Thyroid gland (tissue), 4 donors: ENCODE results near the gene MAPK11. TPM values are rescaled to one million over a fixed set of nuclear protein-coding genes. Genes with fewer than 3 reads are reported as not detected.

Source experiments
- DNase-seq, 2 donors: peaks; one replicate each; pipeline ENCODE4 v3.0.0-alpha.2; 2019
- H3K27ac ChIP-seq, 3 donors: fragments of 200-600 bp; sonication (generic); 1 replicate in 2 of 3; 2 replicates in 1 of 3; pipeline ENCODE4 v1.5.1; 2016 to 2019; ENCODE audit warnings: mild to moderate bottlenecking in 1 of 3, moderate library complexity in 1 of 3
- H3K27me3 ChIP-seq: fragments of 200-600 bp; sonication (generic); one replicate; pipeline ENCODE4 v1.5.1; 2019
- H3K36me3 ChIP-seq, 2 donors: fragments of 200-600 bp; sonication (generic); one replicate each; pipeline ENCODE4 v1.5.1; 2016 to 2019
- H3K4me1 ChIP-seq, 2 donors: fragments of 200-600 bp; sonication (generic); one replicate each; pipeline ENCODE4 v1.5.1; 2017 to 2019
- H3K4me3 ChIP-seq, 3 donors: fragments of 200-600 bp; sonication (generic); replicated peaks in 1 of 3; 1 replicate in 2 of 3; 2 replicates in 1 of 3; pipeline ENCODE4 v1.5.1; 2016; ENCODE audit warnings: mild to moderate bottlenecking in 1 of 3
- H3K9me3 ChIP-seq: fragments of 200-600 bp; sonication (generic); one replicate; pipeline ENCODE4 v1.5.1; 2017
- POLR2A ChIP-seq, 2 donors: fragments of 450-650 bp; IDR thresholded peaks; one replicate each; pipeline ENCODE4 v1.6.1; 2017; ENCODE audit warnings: antibody characterized with exemption in 2 of 2, mild to moderate bottlenecking in 2 of 2, moderate library complexity in 1 of 2
- WGBS, 2 donors: methylation state at CpG; one replicate each; pipeline ENCODE4 v1.1.5; 2017; 5-methylcytosine and 5-hydroxymethylcytosine counted together
- intact Hi-C: fragments of 100-400 bp; cut with DNase I; formaldehyde crosslinking; loops from one replicate; pipeline ENCODE4 v1.15.1; 2023
- total RNA-seq, 4 donors: library from RNA; depleted of rRNA; stranded (reverse); fragments of >200 nt; gene quantifications; one replicate each; pipeline ENCODE4 v1.2.3, GENCODE V29; 2016
- TF ChIP-seq, protein P1 (sequence below), 6 experiments: fragments of 200-600 bp in 3 of 6; fragments of 450-650 bp in 3 of 6; sonication (generic) in 3 of 6; IDR thresholded peaks; one replicate each; pipeline ENCODE4 v1.5.1; 2016 to 2019; ENCODE audit warnings: antibody characterized with exemption in 6 of 6, mild to moderate bottlenecking in 2 of 6, inconsistent platforms in 1 of 6, moderate library complexity in 1 of 6

MAPK11 gene
- total RNA-seq, 4 donors from 2014 or later = 2.8 to 4.7 (median 4.0) TPM

DNA sequence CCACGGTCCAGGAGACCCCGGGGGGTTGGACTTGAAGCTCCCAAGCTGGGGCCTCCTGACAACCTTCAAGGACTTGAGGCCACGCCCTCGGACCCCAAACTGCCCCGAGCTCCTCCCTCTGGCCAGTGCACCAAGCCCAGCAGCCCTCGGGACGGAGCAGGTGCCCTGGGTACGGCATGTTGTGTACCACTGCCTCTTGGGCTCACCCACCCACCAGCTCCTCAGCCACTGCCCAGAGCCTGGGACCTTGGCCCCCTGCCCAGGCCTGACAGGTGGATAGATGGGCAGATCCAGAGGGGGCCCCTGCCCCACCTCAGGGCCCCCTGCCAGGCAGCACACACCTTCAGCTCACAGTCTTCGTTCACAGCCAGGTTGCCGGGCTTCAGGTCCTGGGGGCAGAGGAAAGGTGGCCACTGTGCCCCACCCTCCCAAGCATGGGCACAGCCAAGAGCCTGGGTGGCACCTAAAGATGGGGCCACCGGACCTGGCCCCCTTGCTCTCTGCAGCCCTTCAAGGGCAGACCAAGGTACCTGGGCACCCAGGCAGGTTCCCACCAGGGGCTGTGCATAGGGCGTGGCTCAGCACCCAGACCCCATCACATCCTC is 13.8 kb downstream of the MAPK11 start:
- WGBS, 2 donors = 78 to 89% methylated on average over 9 of the region's 12 CpGs
- no peaks in the 10 kb centered on the region for H3K9me3 ChIP-seq
- no peak for DNase-seq
- H3K27me3 ChIP-seq = no peaks in the 10 kb centered on the region
- no peaks in the 10 kb centered on the region for H3K36me3 ChIP-seq
- intact Hi-C loops = loop anchor here (10.0 kb wide), 1 partner anchor 348 kb away; the partner anchor contains the start of gene MAPK8IP2
- no peak overlapping the region for H3K27ac ChIP-seq
- H3K4me3 ChIP-seq = no peak overlapping the region
- H3K4me1 ChIP-seq = peaks cover 5 to 13% of the 10 kb centered on the region in 2 donors
- TF ChIP-seq, protein P1, sequence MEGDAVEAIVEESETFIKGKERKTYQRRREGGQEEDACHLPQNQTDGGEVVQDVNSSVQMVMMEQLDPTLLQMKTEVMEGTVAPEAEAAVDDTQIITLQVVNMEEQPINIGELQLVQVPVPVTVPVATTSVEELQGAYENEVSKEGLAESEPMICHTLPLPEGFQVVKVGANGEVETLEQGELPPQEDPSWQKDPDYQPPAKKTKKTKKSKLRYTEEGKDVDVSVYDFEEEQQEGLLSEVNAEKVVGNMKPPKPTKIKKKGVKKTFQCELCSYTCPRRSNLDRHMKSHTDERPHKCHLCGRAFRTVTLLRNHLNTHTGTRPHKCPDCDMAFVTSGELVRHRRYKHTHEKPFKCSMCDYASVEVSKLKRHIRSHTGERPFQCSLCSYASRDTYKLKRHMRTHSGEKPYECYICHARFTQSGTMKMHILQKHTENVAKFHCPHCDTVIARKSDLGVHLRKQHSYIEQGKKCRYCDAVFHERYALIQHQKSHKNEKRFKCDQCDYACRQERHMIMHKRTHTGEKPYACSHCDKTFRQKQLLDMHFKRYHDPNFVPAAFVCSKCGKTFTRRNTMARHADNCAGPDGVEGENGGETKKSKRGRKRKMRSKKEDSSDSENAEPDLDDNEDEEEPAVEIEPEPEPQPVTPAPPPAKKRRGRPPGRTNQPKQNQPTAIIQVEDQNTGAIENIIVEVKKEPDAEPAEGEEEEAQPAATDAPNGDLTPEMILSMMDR (IDR thresholded peaks at IDR 0.05) = no peak

DNA sequence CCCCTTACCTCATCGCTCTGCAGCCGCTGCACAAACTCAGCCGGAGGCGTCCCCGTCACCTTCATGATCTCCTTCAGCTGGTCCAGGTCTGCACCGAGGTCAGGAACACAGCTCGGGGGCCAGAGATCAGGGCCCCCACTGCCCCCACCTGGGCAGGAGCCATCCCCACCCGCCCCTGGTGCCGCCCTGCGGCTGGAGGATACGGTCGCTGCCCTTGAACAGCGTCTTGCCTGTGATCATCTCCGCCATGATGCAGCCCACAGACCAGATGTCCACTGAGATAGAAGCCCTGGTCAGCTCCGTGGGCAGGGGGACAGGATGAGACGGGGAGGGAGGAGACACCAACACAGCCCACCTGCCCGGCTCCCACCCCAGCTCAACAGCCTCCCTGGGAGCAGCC is 14.6 kb downstream of the MAPK11 start:
- no peak overlapping the region for H3K27ac ChIP-seq
- H3K9me3 ChIP-seq = no peaks in the 10 kb centered on the region
- 91% methylated on average over 12 to 16 of the region's 17 CpGs for WGBS, 2 donors
- no peaks in the 10 kb centered on the region for H3K27me3 ChIP-seq
- peaks cover 2 to 13% of the 10 kb centered on the region in 2 donors for H3K4me1 ChIP-seq
- no peaks in the 10 kb centered on the region for H3K36me3 ChIP-seq
- intact Hi-C loops = loop anchor here (10.0 kb wide), 1 partner anchor 349 kb away; the partner anchor contains the start of gene MAPK8IP2
- TF ChIP-seq, protein P1 (IDR thresholded peaks at IDR 0.05) = no peak
- H3K4me3 ChIP-seq = no peak overlapping the region
- no peak for DNase-seq

DNA sequence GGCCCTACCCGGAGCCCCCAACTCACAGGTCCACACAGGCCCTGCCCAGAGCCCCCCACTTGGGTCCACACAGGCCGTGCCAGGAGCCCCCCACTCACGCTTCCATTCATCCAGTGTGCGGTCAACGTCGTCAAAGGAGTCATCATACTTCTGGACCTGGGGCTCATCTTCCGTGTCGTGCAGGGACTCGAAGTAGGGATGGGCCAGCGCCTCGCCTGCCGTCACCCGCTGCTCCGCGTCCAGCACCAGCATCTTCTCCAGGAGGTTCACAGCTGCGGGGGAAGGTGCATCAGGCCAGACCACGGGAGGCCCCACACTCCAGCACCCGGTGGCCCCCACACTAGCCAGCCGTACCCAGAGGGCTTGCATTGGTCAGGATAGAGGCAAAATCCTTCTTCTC is 15.1 kb downstream of the MAPK11 start:
- TF ChIP-seq POLR2A (IDR thresholded peaks at IDR 0.05) = no peak
- TF ChIP-seq, protein P1 (IDR thresholded peaks at IDR 0.05) = no peak

DNA sequence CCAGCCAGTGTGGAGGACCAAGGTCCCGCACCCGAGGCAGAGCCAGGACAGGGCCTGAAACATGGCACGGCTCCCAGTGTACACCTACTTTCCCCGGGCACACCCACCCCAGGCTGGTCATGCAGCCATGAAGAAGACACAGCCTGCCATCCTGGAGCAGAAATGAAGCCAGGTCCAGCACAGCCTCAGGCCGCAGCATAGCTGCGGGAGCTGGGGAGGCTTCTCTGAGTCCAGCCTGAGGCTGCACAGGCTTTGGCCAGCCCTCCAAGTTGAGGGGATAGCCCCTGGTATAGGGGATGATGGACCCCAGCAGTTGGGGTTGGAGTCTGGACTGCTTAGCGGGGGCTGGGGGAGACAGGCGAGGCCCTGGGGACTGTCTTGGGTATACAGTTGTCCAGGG is 16.2 kb downstream of the MAPK11 start:
- H3K27me3 ChIP-seq = no peaks in the 10 kb centered on the region
- TF ChIP-seq POLR2A (IDR thresholded peaks at IDR 0.05) = no peak
- TF ChIP-seq, protein P1 (IDR thresholded peaks at IDR 0.05) = no peak
- H3K36me3 ChIP-seq = no peaks in the 10 kb centered on the region
- H3K4me3 ChIP-seq = no peak overlapping the region
- peaks cover 9 to 23% of the 10 kb centered on the region in 2 donors for H3K4me1 ChIP-seq
- 63 to 90% methylated on average over 2 to 6 of the region's 8 CpGs for WGBS, 2 donors
- no peak for DNase-seq
- no peaks in the 10 kb centered on the region for H3K9me3 ChIP-seq
- intact Hi-C loops = loop anchor here (5.0 to 10.0 kb wide), 3 partner anchors 73 to 351 kb away; partner anchors contain the start of genes DENND6B, MAPK8IP2 and PPP6R2
- H3K27ac ChIP-seq = no peak overlapping the region

More for the DNA sequence above, 15.1 kb downstream of the MAPK11 start:
- Histone ChIP-seq H3K9me3 (no peaks in the 10 kb centered on the region), H3K4me1 (peaks cover 5 to 15% of the 10 kb centered on the region in 2 donors), H3K36me3 (no peaks in the 10 kb centered on the region), H3K27me3 (no peaks in the 10 kb centered on the region), H3K4me3 (no peak overlapping the region), H3K27ac (no peak overlapping the region)
- no peak for DNase-seq
- WGBS, 2 donors = 87 to 89% methylated on average over 15 to 18 of the region's 19 CpGs
- intact Hi-C loops = loop anchor here (10.0 kb wide), 1 partner anchor 350 kb away; the partner anchor contains the start of gene MAPK8IP2
